ENCODE results near the gene KATNB1.

DNA sequence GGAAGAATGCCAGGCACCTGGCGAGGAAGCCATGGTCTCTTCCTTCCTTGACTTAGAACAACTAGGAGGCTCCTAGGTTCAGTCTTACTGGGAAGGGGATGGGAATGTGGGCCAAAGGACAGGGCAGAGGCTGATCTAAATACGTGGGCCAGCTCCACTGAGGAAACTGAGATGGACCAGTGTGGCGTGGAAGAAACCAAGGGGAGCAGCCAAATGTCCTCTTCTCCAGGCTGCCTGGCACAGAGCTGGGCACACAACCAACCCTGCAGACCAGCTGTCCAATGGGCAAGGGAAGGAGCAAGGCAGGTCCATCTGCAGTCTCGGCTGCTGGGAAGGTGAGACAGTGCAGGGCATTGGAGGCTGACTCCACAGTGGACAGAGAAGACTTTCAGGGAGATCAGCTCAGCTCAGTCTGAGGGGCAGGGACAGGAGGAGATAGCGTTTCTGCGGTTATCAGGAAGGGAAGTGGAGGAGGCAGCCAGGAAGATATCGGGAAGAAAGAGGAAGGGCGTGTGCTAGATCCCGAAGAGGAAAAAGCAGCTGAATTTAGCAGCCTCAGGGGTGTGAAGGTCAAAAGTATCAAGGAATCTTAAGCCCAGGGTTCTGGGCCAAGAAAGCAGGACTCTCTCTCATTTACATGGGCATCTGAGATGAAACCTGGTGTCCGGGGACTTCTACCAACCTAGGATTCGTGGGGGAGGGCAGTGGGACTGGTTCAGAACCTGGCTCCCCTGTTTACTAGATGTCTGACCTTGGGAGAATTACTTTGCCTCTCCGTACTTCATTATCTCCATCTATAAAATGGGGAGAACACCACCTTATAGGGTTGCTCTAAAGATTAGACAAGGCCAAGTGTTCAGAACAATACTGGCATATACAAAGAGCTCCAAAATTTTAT is 64.9 kb downstream of the KATNB1 start:
- TF ChIP-seq CTCF (IDR thresholded peaks at IDR 0.05) (no peak), TAF1 (IDR thresholded peaks at IDR 0.05; ENCODE audit: borderline replicate concordance, low read depth, low read length) (no peak)
